Measurements from ENCODE around the gene SLC34A1.

The SLC34A1 gene

DNA sequence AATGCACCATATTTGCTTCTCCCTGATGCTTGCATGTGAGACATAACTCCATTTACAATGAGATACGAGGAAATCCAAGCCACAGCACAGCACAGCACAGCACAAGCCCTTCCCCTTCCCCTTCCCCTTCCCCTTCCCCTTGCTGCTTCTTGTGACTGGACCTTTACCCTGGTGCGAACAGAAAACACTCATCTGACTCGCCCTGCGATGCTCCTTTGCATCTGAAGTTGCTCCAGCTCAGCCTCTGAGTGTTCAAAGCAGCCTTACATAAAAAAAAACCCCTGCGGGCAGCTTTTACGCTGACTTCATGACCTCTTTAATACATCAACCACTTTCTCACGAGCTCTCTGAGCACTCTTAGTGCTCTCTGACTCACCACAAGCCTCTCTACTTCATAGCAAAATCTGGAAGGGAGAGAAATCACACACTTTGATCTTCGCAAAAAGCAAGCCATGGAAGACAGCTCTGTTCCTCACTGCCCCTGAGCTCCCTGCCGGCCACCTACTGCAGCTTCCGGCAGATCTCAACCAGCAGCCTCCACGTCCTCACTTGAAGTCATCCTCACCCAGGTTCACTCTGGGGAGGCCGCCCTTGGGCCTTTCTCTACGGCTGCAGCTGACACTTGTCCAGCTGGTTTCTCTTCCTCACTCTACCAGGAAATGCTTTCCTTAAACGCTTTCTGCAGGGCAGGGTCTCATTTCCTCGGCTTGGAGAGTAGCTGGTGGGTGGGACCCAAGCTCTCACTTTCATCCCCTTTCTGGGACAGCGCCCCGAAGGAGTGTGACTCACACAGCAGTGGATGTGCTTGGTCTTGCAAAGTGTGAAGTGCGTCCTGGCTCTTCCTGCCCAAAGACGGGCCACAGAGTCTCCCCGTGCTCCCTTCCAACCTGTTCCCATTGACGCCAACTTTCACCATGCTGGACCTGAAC is 5.3 kb downstream of the SLC34A1 start:
- no peak for DNase-seq

DNA sequence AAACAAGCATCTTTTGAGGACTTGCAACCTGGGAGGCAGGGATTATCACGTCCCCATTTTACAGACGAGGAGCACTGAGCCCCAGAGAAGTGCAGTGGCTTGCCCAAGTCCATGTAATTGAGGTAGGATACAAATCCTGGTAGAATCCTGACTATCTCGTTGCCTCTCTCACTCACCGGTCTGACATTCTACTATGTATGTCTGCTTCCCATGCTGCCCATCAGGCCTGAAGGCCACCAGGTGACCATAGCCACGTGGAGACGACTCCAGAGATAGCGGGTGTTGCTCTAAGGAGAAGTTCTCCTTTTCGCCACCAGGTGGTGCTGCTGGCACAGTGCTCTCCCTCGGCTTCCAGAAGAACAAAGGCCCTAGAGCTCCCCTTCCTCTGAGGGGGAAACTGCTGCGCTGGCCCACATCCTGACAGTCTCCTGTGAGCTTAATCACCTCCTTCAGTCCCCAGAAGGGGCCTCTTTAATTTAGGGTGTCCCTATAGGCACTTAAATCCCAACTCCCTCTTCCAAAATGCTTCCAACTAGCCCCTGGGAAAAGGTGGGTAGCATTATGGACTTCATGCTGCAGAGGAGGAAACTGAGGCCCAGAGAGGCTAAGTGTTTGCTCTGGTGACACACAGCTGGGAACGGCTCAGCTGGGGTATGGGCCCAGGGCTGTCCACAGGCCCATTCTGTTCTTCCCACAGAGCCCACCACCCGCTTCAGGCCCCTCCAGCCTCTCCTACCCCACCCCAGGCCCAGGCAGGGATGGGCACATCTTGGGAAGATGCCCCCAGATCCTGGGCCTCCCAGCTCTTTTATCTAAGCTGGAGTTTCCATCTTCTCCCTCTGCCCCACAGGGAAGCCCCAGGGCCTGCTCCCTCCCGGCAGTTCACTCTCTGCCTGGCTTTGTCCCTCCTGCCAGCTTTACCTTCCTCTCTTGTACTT is 6.4 kb downstream of the SLC34A1 start:
- peak; percentile 87 for DNase-seq

- DNase-seq: no peak
These were observed 8.5 kb downstream of the SLC34A1 start for GRCh38 chr5:177392765-177393164.

DNA sequence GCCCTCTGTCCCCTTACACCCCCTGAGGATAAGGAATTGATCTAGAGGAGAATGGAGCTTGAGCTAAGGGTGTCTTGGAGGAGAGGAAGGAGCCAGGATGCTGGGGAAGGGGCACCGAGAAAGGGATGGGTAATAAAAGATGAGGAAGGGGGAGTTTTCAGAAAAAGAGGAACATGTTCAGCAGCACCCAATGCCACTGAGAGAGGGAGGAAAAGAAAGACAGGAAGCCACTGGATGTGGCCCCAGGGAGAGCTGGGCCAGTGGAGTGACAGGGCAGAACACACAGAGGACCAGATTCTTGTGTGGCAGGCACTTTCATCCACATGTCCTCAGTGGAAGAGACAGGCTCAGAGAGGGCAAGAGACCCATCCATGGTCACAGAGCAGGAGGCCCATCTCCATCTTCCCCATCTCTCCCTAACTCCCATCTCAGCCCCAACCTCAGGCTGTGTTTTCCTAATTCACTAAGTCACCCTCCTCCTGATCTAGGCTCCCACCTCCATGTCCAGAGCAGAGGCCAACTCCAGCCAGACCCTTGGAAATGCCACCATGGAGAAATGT is 9.1 kb downstream of the SLC34A1 start:
- no peak for DNase-seq

GRCh38 chr5:177393990-177394389 is 9.8 kb downstream of the SLC34A1 start:
- no peak for DNase-seq

DNA sequence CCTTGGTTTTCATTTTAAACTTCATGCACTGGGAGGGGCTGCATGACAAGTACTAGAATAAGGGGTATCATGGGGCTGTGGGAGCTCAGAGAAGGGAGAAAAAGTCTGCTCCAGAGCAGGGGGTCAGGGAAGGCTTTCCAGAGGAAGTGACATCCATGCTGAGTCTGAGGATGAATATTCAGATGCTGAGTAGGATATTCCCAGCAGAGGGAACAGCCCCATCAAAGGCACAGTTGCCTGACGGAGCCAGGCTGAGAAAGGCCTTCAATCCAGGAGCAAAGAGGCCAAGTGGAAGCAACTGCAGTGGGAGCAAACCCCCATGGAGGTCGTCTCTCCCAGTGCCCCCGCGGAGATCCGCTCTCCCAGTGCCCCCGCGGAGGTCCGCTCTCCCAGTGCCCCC is 11.8 kb downstream of the SLC34A1 start:
- DNase-seq: no peak

GRCh38 chr5:177396807-177397206 is 12.6 kb downstream of the SLC34A1 start:
- no peak for DNase-seq

GRCh38 chr5:177397875-177398390 is 13.7 kb downstream of the SLC34A1 start:
- no peak for DNase-seq

- peak; percentile 65 for DNase-seq
These were observed 16.0 kb downstream of the SLC34A1 start, which contains the start of gene PFN3 for GRCh38 chr5:177399997-177400868. Gene PFN3 (minus strand): TSS chr5:177400661. CDS start chr5:177400576, 85 bp downstream.

DNA sequence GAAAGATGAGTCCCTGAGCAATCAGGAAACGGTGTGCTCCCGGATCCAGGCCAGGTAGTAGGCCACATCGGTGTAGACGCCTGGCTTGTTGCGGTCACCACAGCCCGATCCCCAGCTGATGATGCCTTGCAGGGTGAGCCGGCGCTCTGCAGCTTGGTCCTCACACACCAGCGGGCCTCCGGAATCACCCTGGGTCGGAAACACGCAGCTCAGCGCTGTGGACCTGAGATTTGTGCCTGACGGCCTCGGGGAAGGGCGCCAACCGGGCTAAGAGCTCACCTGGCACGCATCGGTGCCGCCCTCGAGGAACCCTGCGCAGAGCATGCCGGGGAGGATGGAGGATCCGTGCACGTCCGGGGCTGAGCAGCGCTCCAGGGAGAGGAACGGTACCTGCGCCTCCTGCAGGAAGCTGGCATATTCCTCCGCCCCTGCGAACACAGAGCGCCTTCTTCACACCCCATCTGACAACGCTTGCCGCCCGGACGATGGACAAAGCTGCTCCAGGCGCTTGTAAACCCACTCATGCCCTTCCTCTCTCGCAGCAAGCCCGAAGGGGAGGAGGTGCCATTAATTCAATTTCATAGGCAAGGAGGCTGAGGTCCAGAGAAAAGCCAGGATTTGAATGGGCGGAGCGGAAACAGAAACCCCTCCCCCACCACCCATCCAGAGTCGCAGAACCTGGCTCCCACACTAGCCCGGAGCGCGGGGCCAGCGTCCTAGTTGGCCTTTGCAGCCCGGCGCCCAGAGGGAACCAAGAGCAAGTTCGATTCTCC is 18.2 kb downstream of the SLC34A1 start:
- peak; percentile 61 for DNase-seq

DNA sequence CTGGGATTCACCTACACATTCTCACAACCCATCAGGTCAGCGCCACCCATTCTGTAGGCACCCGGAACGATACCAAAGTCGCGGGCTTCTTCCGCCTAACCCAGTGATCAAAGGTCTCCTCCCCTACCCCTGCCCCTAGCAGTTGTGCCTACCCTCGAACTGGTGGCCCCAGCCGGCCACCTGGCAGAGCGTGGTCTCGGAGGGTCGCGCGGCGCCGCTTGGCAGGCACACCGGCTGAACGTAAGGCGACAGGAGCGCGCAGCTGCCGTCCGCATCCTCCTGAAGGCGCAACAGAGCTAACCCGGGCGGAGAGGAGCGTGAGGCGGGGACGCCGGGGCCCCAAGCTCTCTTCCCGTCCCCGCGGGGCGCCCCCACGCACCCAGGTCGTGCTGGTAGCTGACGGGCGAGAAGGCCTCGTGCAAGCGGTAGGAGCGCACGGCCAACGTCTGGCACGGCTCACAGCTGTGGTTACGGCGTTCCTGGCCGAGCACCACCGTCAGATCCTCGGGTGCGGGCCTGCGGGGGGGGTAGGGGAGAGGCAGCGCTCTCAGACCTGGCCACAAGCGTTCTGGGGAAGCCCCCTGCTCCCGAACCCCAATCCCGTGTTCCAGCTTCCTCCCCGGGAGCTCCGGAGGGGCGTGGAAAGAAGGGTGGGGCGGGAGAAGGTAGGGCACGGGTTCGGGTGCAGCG is 19.0 kb downstream of the SLC34A1 start:
- no peak for DNase-seq

- DNase-seq: peak; percentile 81
These were observed 19.8 kb downstream of the SLC34A1 start for GRCh38 chr5:177403792-177404640.

GRCh38 chr5:177404641-177405179 is 20.5 kb downstream of the SLC34A1 start:
- no peak for DNase-seq

DNA sequence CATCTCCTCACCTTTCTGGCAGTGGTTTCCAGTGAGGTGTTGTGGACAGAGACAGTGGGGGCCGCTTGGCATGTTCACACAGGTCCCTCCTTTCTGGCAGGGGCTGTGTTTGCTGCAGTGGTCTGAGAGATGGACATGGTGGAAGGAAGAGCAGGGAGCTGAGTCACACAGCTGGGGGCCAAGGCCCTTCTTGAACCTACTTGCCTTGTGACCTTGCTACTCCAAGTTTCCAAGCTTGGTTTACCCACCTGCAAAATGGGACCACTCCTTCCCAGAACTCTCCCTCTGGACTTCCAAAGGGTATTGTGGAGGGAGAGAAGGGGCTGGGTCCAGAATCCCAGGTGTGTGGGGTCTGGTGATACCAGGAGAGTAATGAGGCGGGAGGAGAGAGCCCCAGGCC is 21.1 kb downstream of the SLC34A1 start:
- no peak for DNase-seq

- no peak for DNase-seq
These were observed 21.6 kb downstream of the SLC34A1 start for GRCh38 chr5:177405805-177406204.

- no peak for DNase-seq
These were observed 25.0 kb downstream of the SLC34A1 start, which contains the start of gene F12 for GRCh38 chr5:177409043-177409801. Gene F12 (minus strand): TSS chr5:177409564. CDS start chr5:177409527, 37 bp downstream.

DNA sequence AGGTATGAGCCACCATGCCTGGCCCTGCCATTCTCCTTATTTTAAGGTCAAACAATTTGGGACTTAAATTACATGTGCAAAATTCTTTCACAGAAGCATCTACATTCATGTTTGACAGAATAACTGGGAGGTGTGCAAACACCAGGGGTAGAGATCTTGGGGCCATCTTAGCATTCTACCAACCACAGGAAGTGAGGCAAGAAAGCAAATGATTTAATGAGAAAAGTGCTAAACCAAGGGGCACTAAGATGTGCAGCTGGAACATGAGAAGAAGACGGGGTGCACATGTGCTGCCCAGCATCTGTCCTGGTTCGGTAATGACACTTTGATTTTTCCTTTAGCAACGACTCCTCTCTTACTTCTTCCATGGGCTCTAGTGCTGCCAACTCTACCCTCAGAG is 26.3 kb downstream of the SLC34A1 start:
- DNase-seq: no peak

DNA sequence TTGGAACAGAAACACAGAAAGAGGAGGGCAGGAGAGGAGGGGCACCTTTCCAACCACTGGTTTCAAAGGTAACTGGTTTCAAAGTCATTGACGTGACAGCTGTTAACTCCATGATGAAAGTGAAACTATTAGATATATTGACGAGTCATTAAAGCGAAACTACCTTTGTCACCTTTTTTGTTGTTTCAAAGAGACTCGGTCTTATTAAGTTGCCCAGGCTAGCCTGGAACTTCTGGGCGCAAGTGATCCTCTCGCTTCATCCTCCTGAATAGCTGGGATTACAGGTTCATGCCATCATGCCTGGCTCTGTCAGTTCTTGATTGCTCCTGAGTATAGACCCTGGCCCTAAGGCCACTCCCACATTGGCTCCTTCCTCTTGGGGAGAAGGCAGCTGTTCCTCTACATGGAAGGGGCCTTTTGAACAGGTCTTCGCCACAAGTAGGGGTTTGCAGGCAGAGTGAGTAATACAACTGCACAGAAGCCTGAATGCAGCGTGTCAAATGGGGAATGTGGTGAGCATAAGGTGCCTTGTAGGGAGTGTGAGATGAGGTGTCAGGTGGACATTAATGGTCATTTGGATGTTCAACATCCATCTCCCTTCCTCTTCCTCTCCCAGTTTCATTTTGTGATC is 28.5 kb downstream of the SLC34A1 start:
- no peak for DNase-seq

Data from left hindlimb (tissue), 1 donor.